Activated gamma-delta T cell treated with Interleukin-2 at 50 U/mL for 16 hours (primary cell): ENCODE data around the gene ST8SIA6.

Experiments used
- DNase-seq: peaks from one replicate; pipeline ENCODE4 v3.0.0-alpha.2; 2020

Gene ST8SIA6

DNA sequence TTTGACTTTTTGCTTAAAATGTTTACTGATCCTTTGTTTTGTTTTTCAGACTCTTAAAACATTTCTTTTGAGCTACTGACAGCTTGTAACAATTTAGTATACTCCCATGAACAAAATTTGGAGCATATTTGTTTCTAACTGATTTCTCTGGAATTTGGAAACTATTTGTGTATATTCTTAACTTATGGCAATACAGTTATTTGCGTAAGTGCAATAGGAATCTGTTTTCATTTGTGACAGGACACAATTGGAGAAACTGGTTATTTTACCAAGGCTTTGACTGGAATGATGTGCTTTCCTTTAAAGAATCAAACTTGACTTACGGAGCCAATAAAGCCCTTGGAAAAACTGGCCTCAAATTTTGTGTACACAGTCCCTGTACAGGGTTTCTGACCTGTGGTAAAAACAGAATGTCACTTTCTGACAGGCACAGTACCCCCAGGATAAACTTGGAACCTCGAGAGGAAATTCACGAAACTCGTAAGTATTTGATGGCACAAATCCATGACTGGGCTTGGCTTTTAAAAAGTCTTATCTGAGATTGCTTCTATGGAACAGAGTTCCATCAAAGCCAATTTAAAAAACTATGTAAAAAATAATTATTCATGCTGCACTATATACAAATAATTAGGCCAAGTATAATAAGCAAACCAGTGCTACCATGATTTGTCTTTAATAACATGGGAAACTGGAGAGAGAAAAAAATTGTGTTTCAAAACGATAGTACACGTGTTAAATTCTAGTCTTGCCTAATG, 70.4 kb downstream of the ST8SIA6 start:
- DNase-seq: no peak

- DNase-seq: no peak
Measured at GRCh38 chr10:17381502-17382142, 72.8 kb downstream of the ST8SIA6 start.

GRCh38 chr10:17380888-17381287, 73.5 kb downstream of the ST8SIA6 start:
- no peak for DNase-seq

DNA sequence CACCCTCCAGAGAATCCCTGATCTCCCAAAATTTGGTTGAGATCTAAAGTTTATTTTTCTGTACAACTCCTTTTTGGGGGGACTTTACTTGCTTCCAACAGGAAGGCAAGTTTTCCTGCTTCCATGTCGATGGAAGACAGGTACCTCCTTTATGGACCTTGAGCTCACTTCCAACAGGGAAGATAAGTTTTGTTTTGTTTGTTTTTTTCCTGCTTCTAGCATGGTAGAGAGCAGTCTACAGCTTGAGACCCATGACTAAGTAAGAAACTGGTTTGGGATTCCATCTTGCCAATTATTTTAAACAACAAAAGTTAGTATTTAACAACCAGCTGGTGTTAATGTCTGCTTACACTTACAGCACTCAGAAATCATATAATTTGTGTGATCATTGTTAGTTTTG, 74.4 kb downstream of the ST8SIA6 start:
- no peak for DNase-seq

DNA sequence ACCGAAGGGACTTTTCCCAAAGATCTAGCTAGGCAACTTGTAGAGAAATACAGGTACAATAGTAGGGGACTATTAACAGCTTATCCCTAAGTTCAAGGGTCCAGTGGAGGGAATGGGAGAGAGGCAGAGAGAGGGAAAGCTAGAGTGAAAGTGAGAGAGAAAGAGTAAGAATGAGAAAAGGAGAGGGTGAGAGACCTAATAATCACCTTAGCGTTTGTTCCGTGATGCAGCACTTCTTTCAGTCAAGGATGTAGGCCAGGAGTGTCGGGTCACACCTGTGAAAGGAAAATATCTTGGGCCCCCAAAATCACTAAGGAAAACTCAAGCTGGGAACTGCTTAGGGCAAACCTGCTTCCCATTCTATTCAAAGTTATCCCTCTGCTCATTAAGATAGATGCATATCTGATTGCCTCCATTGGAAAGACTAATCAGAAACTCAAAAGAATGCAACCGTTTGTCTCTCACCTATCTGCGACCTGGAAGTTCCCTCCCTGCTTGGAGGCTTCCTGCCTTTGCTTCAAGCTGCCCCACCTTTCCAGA, 75.2 kb downstream of the ST8SIA6 start:
- no peak for DNase-seq

DNA sequence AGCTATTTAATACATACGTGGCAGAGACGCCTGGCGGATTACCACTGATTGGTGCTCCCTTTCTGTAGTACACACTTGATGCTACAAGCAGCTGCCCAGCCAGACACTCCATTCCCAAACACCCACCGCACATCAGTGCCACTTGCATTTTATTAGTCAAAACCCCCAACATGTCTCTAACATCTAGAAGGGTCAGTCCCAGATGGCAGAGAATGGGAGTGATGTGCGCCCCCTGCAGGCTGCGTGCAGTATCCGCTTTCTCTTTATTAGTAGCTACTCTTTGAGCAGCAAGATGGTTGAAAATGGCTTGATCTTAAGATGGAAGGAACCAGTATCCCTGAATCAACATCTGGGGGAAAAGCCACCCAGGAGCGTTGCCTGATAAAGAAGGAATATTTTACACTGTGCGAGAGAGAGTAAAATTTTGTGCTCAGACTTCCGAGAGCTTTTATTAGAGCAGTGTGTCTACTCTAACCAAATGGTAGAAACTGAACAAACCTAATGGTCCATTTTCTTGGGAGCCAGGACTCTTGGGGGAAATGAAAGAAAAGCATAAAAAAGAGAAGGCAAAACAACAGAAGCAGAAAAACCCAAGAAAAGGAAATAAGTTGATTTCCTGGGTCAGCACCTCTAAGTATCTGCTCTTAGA, 78.3 kb downstream of the ST8SIA6 start:
- peak; percentile 8 for DNase-seq

DNA sequence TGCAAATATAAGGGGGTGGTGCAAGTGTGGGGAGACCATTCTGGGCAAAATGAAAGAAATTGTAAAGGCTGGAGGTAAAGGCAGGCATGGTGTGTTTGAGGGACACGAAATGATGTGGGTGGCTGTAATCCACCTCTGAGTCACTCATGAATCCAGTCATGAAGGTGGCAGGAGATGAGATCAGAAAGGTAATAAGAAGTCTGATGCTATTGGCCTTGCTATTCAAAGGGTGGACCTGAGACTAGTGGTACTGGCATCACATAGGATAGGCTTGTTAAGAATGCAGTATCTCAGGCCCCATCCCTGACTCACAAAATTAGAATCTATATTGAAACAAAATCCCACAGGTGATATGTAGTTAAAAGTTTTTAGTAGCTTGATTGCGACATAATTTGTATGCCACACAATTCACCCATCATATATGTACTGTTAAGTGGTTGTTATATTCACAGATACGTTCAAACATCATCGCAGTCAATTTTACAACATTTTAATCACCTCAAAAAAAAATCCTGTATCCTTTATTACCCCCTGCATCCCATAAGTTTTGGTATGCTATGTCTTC, 85.6 kb downstream of the ST8SIA6 start:
- DNase-seq: no peak

DNA sequence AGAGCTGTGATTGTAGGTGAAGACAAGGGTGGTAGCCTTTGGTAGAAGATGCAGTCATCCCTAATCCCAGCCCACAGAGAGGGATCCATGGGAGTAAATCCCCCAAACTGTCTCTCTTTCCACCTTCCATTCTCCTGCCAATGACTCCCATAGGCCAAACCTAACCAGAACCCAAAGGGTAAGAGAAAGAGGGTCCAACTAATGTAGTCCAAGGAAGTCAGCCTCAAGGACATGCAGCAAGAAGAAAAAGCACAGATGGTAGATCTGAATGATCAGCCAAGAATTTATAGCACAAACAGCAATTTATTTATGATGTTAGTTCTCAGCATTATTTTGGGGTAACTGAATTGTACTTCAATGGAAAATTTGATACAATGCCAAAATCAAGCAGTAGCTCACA, 87.7 kb downstream of the ST8SIA6 start:
- DNase-seq: no peak

- no peak for DNase-seq
Measured at GRCh38 chr10:17365402-17365801, 89.0 kb downstream of the ST8SIA6 start.

- DNase-seq: no peak
Measured at GRCh38 chr10:17358461-17358860, 95.9 kb downstream of the ST8SIA6 start.

DNA sequence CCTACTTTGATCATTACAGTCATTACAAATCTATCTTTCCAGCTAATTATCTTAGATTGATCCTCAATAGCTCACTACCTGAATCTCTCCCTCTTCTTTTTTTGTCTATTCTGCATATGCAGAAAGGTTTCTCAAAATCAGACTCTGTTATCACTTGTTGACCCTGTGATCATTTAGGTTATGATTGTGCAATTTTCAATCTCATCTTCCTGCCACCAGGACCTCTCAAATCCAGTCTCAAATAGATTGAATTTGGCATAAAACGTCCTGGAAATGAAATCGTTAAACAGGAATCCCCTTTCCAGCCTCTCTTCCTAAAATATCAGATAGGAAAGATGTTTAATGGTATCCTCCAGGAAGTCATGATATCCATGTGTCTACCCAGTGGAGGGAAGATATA, 96.6 kb downstream of the ST8SIA6 start:
- no peak for DNase-seq

GRCh38 chr10:17356820-17357219, 97.6 kb downstream of the ST8SIA6 start:
- DNase-seq: no peak

DNA sequence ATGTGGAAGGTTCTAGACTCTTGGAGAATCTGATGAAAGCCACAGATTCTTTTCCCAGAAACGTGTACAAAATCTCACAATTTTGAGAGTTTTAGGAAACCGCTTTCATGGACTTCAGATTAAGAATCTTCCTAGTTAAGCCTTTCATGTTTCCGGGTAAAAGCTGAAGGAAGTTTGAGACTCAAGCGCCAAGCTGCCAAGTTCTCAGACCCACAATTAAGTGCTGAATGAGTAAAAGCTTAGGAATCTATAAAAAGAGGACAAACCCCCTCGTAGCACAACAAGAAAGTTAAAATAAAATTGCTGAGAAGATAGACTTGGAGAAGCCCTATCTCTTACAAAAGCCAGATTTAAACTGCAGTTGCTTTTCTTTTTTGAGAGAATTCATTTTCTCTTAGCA, 99.6 kb downstream of the ST8SIA6 start:
- DNase-seq: no peak

GRCh38 chr10:17353568-17354300, 100.7 kb downstream of the ST8SIA6 start:
- no peak for DNase-seq

GRCh38 chr10:17352583-17352982, 101.8 kb downstream of the ST8SIA6 start:
- DNase-seq: no peak

- no peak for DNase-seq
Measured at GRCh38 chr10:17351506-17351905, 102.9 kb downstream of the ST8SIA6 start.

DNA sequence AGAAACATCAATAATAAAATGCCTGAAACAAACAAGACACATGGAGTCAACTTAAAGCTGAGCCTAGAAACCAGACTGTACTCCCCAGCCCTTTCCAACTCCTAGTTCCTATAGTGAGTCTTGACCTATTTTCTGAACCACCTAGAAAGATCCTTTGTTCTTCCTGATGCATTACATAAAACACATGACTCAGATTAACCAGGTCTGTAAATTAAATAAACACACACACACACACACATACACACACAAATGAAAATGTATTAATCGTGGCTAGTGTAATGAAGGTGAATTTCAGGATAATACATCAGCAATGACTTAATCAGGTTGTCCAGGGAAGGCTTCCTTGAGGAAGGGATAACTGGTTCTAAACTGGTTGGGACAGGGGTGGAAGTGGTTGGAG, 104.7 kb downstream of the ST8SIA6 start:
- DNase-seq: no peak

DNA sequence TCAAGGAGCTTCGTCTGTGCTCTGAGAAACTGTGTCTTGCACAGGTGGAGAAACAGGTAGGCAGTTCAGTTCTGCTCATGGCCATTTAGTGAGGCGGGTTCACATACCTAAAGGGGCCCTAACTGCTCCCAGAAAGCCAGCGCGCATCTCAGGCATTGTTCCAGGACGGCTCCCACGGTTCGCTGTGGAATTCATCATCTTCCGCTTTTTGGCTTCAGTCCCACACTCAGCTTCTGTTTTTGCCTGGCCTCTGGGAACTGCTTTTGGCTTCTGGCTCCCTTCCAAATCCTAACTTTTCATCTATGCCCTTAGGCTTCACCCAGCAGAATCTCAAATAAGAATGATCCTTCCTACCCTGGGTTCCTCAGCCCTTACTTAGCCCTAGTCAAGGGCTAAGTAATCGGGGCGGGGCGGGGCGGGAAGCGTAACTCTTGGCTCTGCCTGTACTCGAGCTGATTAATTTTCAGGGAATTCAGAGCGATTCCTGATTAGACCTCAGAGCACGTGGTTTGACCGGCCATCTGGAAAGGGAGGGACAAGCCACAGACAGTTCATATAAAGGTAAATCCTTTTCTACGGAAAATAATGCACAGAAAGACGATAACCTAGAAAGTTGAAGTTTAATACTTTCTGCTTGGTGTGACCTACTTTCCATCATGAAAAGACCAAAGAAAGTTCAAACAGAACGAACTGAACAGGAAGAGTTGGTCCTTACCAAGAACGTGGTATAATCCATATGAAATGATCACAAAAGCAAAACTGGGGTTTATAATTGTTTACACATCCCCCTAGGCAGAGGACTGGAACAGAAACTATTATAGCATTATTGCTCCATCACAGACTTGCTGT, 105.7 kb downstream of the ST8SIA6 start:
- DNase-seq: no peak

- DNase-seq: no peak
Measured at GRCh38 chr10:17348011-17348500, 106.3 kb downstream of the ST8SIA6 start.

GRCh38 chr10:17344206-17344605, 110.2 kb downstream of the ST8SIA6 start:
- DNase-seq: no peak

DNA sequence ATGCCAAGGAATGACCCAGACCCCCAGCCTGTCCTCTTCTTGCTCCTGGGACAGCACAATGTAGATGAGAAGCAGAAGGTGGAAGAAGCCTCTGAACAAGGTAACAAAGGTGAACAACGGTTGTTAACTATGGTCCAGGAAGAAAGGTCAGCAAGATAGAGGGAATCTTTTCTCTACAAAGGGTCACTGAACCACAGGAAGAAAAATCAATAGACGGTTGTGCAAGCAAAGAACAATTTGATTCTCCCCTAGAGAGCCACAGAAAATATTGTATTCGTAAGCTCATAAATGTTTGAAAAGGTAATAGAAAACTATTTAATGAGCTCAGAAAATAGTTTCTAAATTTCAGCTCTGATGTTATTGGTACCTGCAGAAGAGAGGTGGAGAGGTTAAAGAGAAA, 111.3 kb downstream of the ST8SIA6 start:
- DNase-seq: no peak
